Natural killer cell (primary cell): ENCODE data around the gene CTDSP2. TPM values are rescaled to one million over a fixed set of nuclear protein-coding genes. Genes with fewer than 3 reads are reported as not detected.

ENCODE experiments used
- ATAC-seq, 3 donors: fragments of 150-1000 bp in 2 of 3; fragments of 200-7000 bp in 1 of 3; cut with Tn5 transposase; 1 replicate in 1 of 3; 2 replicates in 2 of 3; pipeline ENCODE4 v1.10.0; 2021; ENCODE audit warnings: mild to moderate bottlenecking in 2 of 3, moderate library complexity in 2 of 3
- DNase-seq, 2 donors: peaks; one replicate each; pipeline versions ENCODE4 v3.0.0 to v3.0.0-alpha.2; 2013 to 2021; ENCODE audit warnings: mixed read lengths in 1 of 2
- H3K27ac ChIP-seq: one replicate; pipeline ENCODE4 v1.5.1; 2013; ENCODE audit warnings: mild to moderate bottlenecking, low read length
- H3K27me3 ChIP-seq: one replicate; pipeline ENCODE4 v1.6.1; 2013; ENCODE audit warnings: low read length; ENCODE audit not compliant: control insufficient read depth, insufficient read depth
- H3K36me3 ChIP-seq: one replicate; pipeline ENCODE4 v1.6.1; 2013; ENCODE audit warnings: low read length; ENCODE audit not compliant: control insufficient read depth, insufficient read depth
- H3K4me1 ChIP-seq: one replicate; pipeline ENCODE4 v1.6.1; 2013; ENCODE audit warnings: low read length; ENCODE audit not compliant: control insufficient read depth, insufficient read depth
- H3K4me3 ChIP-seq: one replicate; pipeline ENCODE4 v1.5.1; 2013; ENCODE audit warnings: low read length
- H3K9me3 ChIP-seq: one replicate; pipeline ENCODE4 v1.6.1; 2013; ENCODE audit warnings: low read length; ENCODE audit not compliant: control insufficient read depth, insufficient read depth
- H3K27ac Mint-ChIP-seq, 2 donors: one replicate each; pipeline ENCODE4 v1.8.0; 2022; ENCODE audit warnings: mild to moderate bottlenecking in 2 of 2, mixed read lengths in 2 of 2, moderate library complexity in 1 of 2
- H3K27me3 Mint-ChIP-seq, 2 donors: one replicate each; pipeline ENCODE4 v1.8.0; 2022; ENCODE audit warnings: low read depth in 2 of 2, mixed read lengths in 2 of 2
- H3K36me3 Mint-ChIP-seq: one replicate; pipeline ENCODE4 v1.8.0; 2022; ENCODE audit warnings: mixed read lengths
- H3K4me1 Mint-ChIP-seq, 2 donors: one replicate each; pipeline ENCODE4 v1.8.0; 2022; ENCODE audit warnings: mixed read lengths in 2 of 2
- H3K4me3 Mint-ChIP-seq: one replicate; pipeline ENCODE4 v1.8.0; 2022; ENCODE audit warnings: mild to moderate bottlenecking, moderate library complexity, mixed read lengths
- H3K9me3 Mint-ChIP-seq, 2 donors: one replicate each; pipeline ENCODE4 v1.8.0; 2022; ENCODE audit warnings: mixed read lengths in 2 of 2
- WGBS: methylation state at CpG from one replicate; pipeline ENCODE4 v1.1.7; 2013; ENCODE audit warnings: missing lambda C conversion rate; ENCODE audit not compliant: insufficient coverage; 5-methylcytosine and 5-hydroxymethylcytosine counted together
- intact Hi-C: fragments of 100-400 bp; cut with micrococcal nuclease; formaldehyde crosslinking; loops from one replicate; pipeline ENCODE4 v1.14.2; 2022
- total RNA-seq, 4 donors: library from RNA; stranded (reverse); fragments of 120-200 nt in 1 of 4; gene quantifications; one replicate each; pipeline versions ENCODE4 v1.2.3 to v1.2.4, GENCODE V29; 2013 to 2022
- TF ChIP-seq, protein P1 (sequence below): fragments of 200-600 bp; IDR thresholded peaks from one replicate; pipeline ENCODE4 v1.8.0; 2022; ENCODE audit warnings: antibody characterized with exemption

Gene CTDSP2
- total RNA-seq, 3 donors from 2014 or later (not counting 1 experiment from before 2014, with no cell fraction given) = 93.8 to 135 (median 123) TPM

DNA sequence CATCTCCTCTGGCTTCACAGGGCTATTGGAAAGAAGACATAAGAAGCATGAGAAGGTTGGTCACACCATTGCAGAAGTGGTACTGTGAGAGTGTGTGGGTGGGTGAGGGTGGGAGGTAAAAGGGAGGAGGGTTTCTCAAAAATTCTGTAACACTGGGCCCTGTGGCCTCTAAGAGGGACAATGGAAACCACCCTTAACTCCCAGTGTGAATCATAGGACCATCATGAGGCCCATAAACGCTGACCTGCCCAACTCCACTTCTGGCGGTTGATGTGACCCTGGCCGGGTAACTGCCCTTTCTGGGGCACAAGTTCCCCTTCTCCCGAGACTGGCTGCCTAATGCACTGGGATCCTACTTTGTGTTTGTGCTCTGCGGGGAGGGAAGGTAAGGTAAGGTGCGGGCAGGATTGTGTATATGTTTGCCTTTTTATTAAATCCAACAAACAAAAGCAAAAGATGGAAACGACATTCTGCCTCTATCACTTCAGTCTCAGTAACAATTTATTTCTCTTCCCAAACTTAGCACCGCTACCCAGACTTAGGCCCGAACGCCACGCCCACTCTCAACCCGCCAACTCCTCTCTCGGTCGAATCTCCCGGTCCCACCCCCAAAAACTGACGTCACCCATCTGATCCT is 75.2 kb downstream of the CTDSP2 start:
- TF ChIP-seq, protein P1, sequence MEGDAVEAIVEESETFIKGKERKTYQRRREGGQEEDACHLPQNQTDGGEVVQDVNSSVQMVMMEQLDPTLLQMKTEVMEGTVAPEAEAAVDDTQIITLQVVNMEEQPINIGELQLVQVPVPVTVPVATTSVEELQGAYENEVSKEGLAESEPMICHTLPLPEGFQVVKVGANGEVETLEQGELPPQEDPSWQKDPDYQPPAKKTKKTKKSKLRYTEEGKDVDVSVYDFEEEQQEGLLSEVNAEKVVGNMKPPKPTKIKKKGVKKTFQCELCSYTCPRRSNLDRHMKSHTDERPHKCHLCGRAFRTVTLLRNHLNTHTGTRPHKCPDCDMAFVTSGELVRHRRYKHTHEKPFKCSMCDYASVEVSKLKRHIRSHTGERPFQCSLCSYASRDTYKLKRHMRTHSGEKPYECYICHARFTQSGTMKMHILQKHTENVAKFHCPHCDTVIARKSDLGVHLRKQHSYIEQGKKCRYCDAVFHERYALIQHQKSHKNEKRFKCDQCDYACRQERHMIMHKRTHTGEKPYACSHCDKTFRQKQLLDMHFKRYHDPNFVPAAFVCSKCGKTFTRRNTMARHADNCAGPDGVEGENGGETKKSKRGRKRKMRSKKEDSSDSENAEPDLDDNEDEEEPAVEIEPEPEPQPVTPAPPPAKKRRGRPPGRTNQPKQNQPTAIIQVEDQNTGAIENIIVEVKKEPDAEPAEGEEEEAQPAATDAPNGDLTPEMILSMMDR = no peak
- Mint-ChIP-seq H3K4me1 (peaks cover 19 to 20% of the 10 kb centered on the region in 2 donors), H3K9me3 (no peaks in the 10 kb centered on the region), H3K36me3 (no peaks in the 10 kb centered on the region), H3K27me3 (peaks cover 10 to 11% of the 10 kb centered on the region in 2 donors), H3K27ac (peak overlapping the region; percentile 89 to 94), H3K4me3 (peak overlapping the region; percentile 97)
- Histone ChIP-seq H3K27me3 (peaks cover 10% of the 10 kb centered on the region), H3K36me3 (no peaks in the 10 kb centered on the region), H3K9me3 (no peaks in the 10 kb centered on the region), H3K4me3 (peak overlapping the region; percentile 77), H3K4me1 (peaks cover 31% of the 10 kb centered on the region), H3K27ac (peak overlapping the region; percentile 80)
- ATAC-seq (peak; percentile 52 to 61 (median 56)), DNase-seq (peak in 1 of 2 donors; percentile 92)
- intact Hi-C loops = no loop called here
- 1% methylated on average over 14 of the region's 16 CpGs for WGBS

DNA sequence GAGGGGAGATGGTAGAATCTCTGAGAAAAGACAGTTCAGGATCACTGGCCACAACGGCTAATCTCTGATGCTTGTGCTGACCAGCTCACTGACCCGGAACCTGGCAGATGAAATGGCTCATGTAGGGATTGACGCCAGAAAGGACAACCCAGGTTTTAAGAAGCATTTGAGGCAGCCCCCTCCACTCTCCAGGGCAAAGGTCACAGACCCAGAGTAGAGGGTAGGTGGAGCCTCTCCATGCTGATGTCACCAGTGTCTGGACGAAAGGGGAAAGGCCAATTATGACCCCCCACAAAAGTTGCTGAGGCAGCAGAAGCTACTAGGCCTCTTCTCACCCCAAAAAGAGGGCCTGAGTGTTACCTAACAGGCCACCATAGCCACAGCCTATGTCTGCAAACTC is 75.8 kb downstream of the CTDSP2 start:
- TF ChIP-seq, protein P1 = no peak
- Mint-ChIP-seq H3K36me3 (no peaks in the 10 kb centered on the region), H3K9me3 (no peaks in the 10 kb centered on the region), H3K27me3 (peaks cover 12 to 14% of the 10 kb centered on the region in 2 donors), H3K4me3 (peak overlapping the region; percentile 61), H3K4me1 (peaks cover 23 to 25% of the 10 kb centered on the region in 2 donors), H3K27ac (no peak overlapping the region)
- no peak for ATAC-seq
- no peak overlapping the region for H3K4me3 ChIP-seq
- no peak overlapping the region for H3K27ac ChIP-seq
- peaks cover 17% of the 10 kb centered on the region for H3K27me3 ChIP-seq
- DNase-seq = no peak
- intact Hi-C loops = no loop called here
- no peaks in the 10 kb centered on the region for H3K36me3 ChIP-seq
- peaks cover 37% of the 10 kb centered on the region for H3K4me1 ChIP-seq
- 92% methylated on average over 4 of the region's 4 CpGs for WGBS
- no peaks in the 10 kb centered on the region for H3K9me3 ChIP-seq

Other genes with a start within 250 kb of the CTDSP2 start
- 10 to 100 TPM; 65.1 to 81.1 (median 77.0) TPM for gene DTX3, start 241.9 kb downstream of the CTDSP2 start, total RNA-seq
- gene ARHGEF25, start 235.3 kb downstream of the CTDSP2 start, total RNA-seq = 1 to 10 TPM; 3.1 to 6.5 (median 5.1) TPM
- under 1 TPM; 0.38 to 0.59 (median 0.48) TPM for gene B4GALNT1, start 213.5 kb downstream of the CTDSP2 start, total RNA-seq
- gene OS9, start 152.6 kb downstream of the CTDSP2 start, total RNA-seq = 100 to 1,000 TPM; 185 to 221 (median 198) TPM
- 10 to 100 TPM; 54.1 to 63.5 (median 54.8) TPM for gene AGAP2, start 108.0 kb downstream of the CTDSP2 start, total RNA-seq
- gene TSPAN31, start 101.7 kb downstream of the CTDSP2 start, total RNA-seq = 10 to 100 TPM; 18.3 to 27.0 (median 23.5) TPM
- gene CDK4, start 94.4 kb downstream of the CTDSP2 start, total RNA-seq = 10 to 100 TPM; 30.7 to 39.5 (median 37.7) TPM
- 10 to 100 TPM; 25.4 to 28.4 (median 26.0) TPM for gene MARCHF9, start 91.6 kb downstream of the CTDSP2 start, total RNA-seq
- 1 to 10 TPM; 1.1 to 1.7 (median 1.6) TPM for gene CYP27B1, start 79.7 kb downstream of the CTDSP2 start, total RNA-seq
- 10 to 100 TPM in 1 of 3 donors, 1 to 10 TPM in 2; 8.0 to 12.5 (median 8.8) TPM for gene METTL1, start 74.6 kb downstream of the CTDSP2 start, total RNA-seq
- gene EEF1AKMT3, start 74.1 kb downstream of the CTDSP2 start, total RNA-seq = 1 to 10 TPM; 1.3 to 2.6 (median 2.2) TPM
- gene TSFM, start 63.9 kb downstream of the CTDSP2 start, total RNA-seq = 10 to 100 TPM; 17.6 to 19.7 (median 17.7) TPM
- 1 to 10 TPM in 2 of 3 donors, under 1 TPM in 1; 0.45 to 2.2 (median 1.3) TPM for gene AVIL, start 28.0 kb downstream of the CTDSP2 start, total RNA-seq
- 1 to 10 TPM; 4.9 to 8.8 (median 6.3) TPM for gene ATP23, start 94.8 kb upstream of the CTDSP2 start, total RNA-seq